Rectal smooth muscle tissue (tissue), 1 donor: ENCODE measurements around the gene MOGAT3.
"Not testable (repeated sequence)": the region's sequence is repeated elsewhere in the genome, so short reads cannot be mapped to it uniquely, and the experiment has no call there.

Source experiments
- H3K27ac ChIP-seq: one replicate; pipeline ENCODE4 v1.7.0; 2013; ENCODE audit warnings: low read depth, low read length, inconsistent platforms
- H3K27me3 ChIP-seq: one replicate; pipeline ENCODE4 v1.7.0; 2013; ENCODE audit warnings: low read length; ENCODE audit not compliant: control insufficient read depth, insufficient read depth
- H3K36me3 ChIP-seq: one replicate; pipeline ENCODE4 v1.7.0; 2013; ENCODE audit warnings: low read length; ENCODE audit not compliant: control insufficient read depth, insufficient read depth
- H3K4me1 ChIP-seq: one replicate; pipeline ENCODE4 v1.7.0; 2013; ENCODE audit warnings: low read length; ENCODE audit not compliant: control insufficient read depth, insufficient read depth
- H3K4me3 ChIP-seq: one replicate; pipeline ENCODE4 v1.7.0; 2013; ENCODE audit warnings: low read length
- H3K9ac ChIP-seq: one replicate; pipeline ENCODE4 v1.7.0; 2013; ENCODE audit warnings: low read length

The MOGAT3 gene

GRCh38 chr7:101208794-101209193 is 8.0 kb upstream of the MOGAT3 start:
- H3K36me3 ChIP-seq, result peaks cover 16% of the 10 kb centered on the region

GRCh38 chr7:101207459-101207858 is 6.6 kb upstream of the MOGAT3 start:
- no peaks in the 10 kb centered on the region for H3K27me3 ChIP-seq
- peaks cover 16% of the 10 kb centered on the region for H3K36me3 ChIP-seq
- H3K27ac ChIP-seq, result no peak overlapping the region
- H3K4me1 ChIP-seq, result no peaks in the 10 kb centered on the region
- no peak overlapping the region for H3K4me3 ChIP-seq
- H3K9ac ChIP-seq, result no peak overlapping the region

More at GRCh38 chr7:101208794-101209193, 8.0 kb upstream of the MOGAT3 start:
- H3K4me3 ChIP-seq, result no peak overlapping the region
- no peak overlapping the region for H3K9ac ChIP-seq
- H3K27me3 ChIP-seq, result no peaks in the 10 kb centered on the region
- H3K27ac ChIP-seq, result no peak overlapping the region
- no peaks in the 10 kb centered on the region for H3K4me1 ChIP-seq

- Histone ChIP-seq H3K27me3 (no peaks in the 10 kb centered on the region), H3K27ac (no peak overlapping the region), H3K36me3 (peaks cover 11% of the 10 kb centered on the region), H3K4me3 (no peak overlapping the region), H3K4me1 (no peaks in the 10 kb centered on the region), H3K9ac (no peak overlapping the region)
Observed at GRCh38 chr7:101206665-101207042, 5.8 kb upstream of the MOGAT3 start.

GRCh38 chr7:101205901-101206664 is 5.2 kb upstream of the MOGAT3 start:
- Histone ChIP-seq H3K4me3 (no peak overlapping the region), H3K36me3 (peaks cover 11% of the 10 kb centered on the region), H3K4me1 (no peaks in the 10 kb centered on the region), H3K9ac (no peak overlapping the region), H3K27ac (no peak overlapping the region), H3K27me3 (peaks cover under 1% of the 10 kb centered on the region)

- H3K27me3 ChIP-seq, H3K27ac ChIP-seq, H3K9ac ChIP-seq, H3K4me1 ChIP-seq, H3K4me3 ChIP-seq, H3K36me3 ChIP-seq: not testable (repeated sequence)
Observed at GRCh38 chr7:101203740-101204738, 3.2 kb upstream of the MOGAT3 start.

- Histone ChIP-seq H3K4me3 (no peak overlapping the region), H3K4me1 (no peaks in the 10 kb centered on the region), H3K27me3 (peaks cover 8% of the 10 kb centered on the region), H3K36me3 (peaks cover 2% of the 10 kb centered on the region), H3K9ac (no peak overlapping the region), H3K27ac (no peak overlapping the region)
Observed at GRCh38 chr7:101202603-101202918, 1.7 kb upstream of the MOGAT3 start.

GRCh38 chr7:101201695-101202602 is 1.1 kb upstream of the MOGAT3 start:
- peaks cover 2% of the 10 kb centered on the region for H3K36me3 ChIP-seq
- no peak overlapping the region for H3K9ac ChIP-seq
- H3K27me3 ChIP-seq, result peaks cover 8% of the 10 kb centered on the region
- H3K4me1 ChIP-seq, result no peaks in the 10 kb centered on the region
- H3K27ac ChIP-seq, result no peak overlapping the region
- peak overlapping the region; percentile 38 for H3K4me3 ChIP-seq

- Histone ChIP-seq H3K4me3 (peak overlapping the region; percentile 48), H3K27ac (no peak overlapping the region), H3K27me3 (peaks cover 8% of the 10 kb centered on the region)
Observed at GRCh38 chr7:101200504-101200861, 353 bp downstream of the MOGAT3 start.

GRCh38 chr7:101199522-101199921 is 1.3 kb downstream of the MOGAT3 start:
- H3K9ac ChIP-seq, H3K4me3 ChIP-seq, H3K4me1 ChIP-seq, H3K27me3 ChIP-seq, H3K27ac ChIP-seq, H3K36me3 ChIP-seq: not testable (repeated sequence)

More at GRCh38 chr7:101200504-101200861, 353 bp downstream of the MOGAT3 start:
- Histone ChIP-seq H3K4me1 (no peaks in the 10 kb centered on the region), H3K36me3 (no peaks in the 10 kb centered on the region), H3K9ac (no peak overlapping the region)

GRCh38 chr7:101198476-101198875 is 2.4 kb downstream of the MOGAT3 start:
- Histone ChIP-seq H3K36me3 (no peaks in the 10 kb centered on the region), H3K27me3 (peaks cover 8% of the 10 kb centered on the region), H3K27ac (no peak overlapping the region), H3K4me3 (no peak overlapping the region), H3K9ac (no peak overlapping the region), H3K4me1 (no peaks in the 10 kb centered on the region)

GRCh38 chr7:101197991-101198390 is 2.8 kb downstream of the MOGAT3 start:
- H3K9ac ChIP-seq, result no peak overlapping the region
- H3K36me3 ChIP-seq, result no peaks in the 10 kb centered on the region
- no peak overlapping the region for H3K27ac ChIP-seq
- H3K27me3 ChIP-seq, result peaks cover 8% of the 10 kb centered on the region
- H3K4me3 ChIP-seq, result no peak overlapping the region
- no peaks in the 10 kb centered on the region for H3K4me1 ChIP-seq

- H3K27me3 ChIP-seq, result peaks cover 6% of the 10 kb centered on the region
- H3K4me1 ChIP-seq, result no peaks in the 10 kb centered on the region
- no peak overlapping the region for H3K4me3 ChIP-seq
- no peaks in the 10 kb centered on the region for H3K36me3 ChIP-seq
- no peak overlapping the region for H3K27ac ChIP-seq
- no peak overlapping the region for H3K9ac ChIP-seq
Observed at GRCh38 chr7:101195884-101196283, 5.0 kb downstream of the MOGAT3 start.
